Adrenal gland (tissue), 12 donors: Measurements from ENCODE around the gene ARHGAP30. TPM values are rescaled to one million over a fixed set of nuclear protein-coding genes. Genes with fewer than 3 reads are reported as not detected.

Experiments
- DNase-seq, 7 donors: peaks; one replicate each; pipeline ENCODE4 v3.0.0-alpha.2; 2019 to 2020
- H3K27ac ChIP-seq, 5 donors: fragments of 200-600 bp; sonication (generic) in 4 of 5; 1 replicate in 3 of 5; 2 replicates in 2 of 5; pipeline versions ENCODE4 v1.5.1 to v1.8.0; 2016 to 2020; ENCODE audit warnings: mild to moderate bottlenecking in 1 of 5
- H3K27me3 ChIP-seq: fragments of 200-600 bp; 2 replicates; pipeline ENCODE4 v1.8.0; 2021
- H3K36me3 ChIP-seq, 2 donors: fragments of 200-600 bp; replicated peaks in 1 of 2; 1 replicate in 1 of 2; 2 replicates in 1 of 2; pipeline versions ENCODE4 v1.5.1 to v1.8.0; 2018 to 2022
- H3K4me1 ChIP-seq, 2 donors: fragments of 200-600 bp; replicated peaks in 1 of 2; 1 replicate in 1 of 2; 2 replicates in 1 of 2; pipeline versions ENCODE4 v1.5.1 to v1.8.0; 2018 to 2021
- H3K4me3 ChIP-seq, 4 donors: fragments of 200-600 bp; sonication (generic) in 3 of 4; one replicate each; pipeline ENCODE4 v1.5.1; 2016 to 2018
- H3K9me3 ChIP-seq, 3 donors: fragments of 200-600 bp; sonication (generic) in 1 of 3; replicated peaks in 1 of 3; 1 replicate in 2 of 3; 2 replicates in 1 of 3; pipeline versions ENCODE4 v1.5.1 to v1.8.0; 2016 to 2021
- CTCF ChIP-seq, 6 experiments: fragments of 450-650 bp in 4 of 6; fragments of 200-600 bp in 2 of 6; sonication (generic) in 1 of 6; IDR thresholded peaks; 1 replicate in 5 of 6; 2 replicates in 1 of 6; pipeline versions ENCODE4 v1.5.1 to v1.8.0; 2016 to 2021; ENCODE audit warnings: antibody characterized with exemption in 6 of 6, mild to moderate bottlenecking in 2 of 6, moderate library complexity in 1 of 6
- POLR2A ChIP-seq, 2 donors: fragments of 450-650 bp; IDR thresholded peaks; one replicate each; pipeline ENCODE4 v1.6.1; 2017; ENCODE audit warnings: antibody characterized with exemption in 2 of 2, mild to moderate bottlenecking in 2 of 2, moderate library complexity in 1 of 2
- WGBS, 4 donors: extraction: QIAGEN DNeasy Blood & Tissue Kit in 2 of 4; methylation state at CpG; one replicate each; pipeline versions ENCODE4 v1.1.5 to v1.1.7; 2013 to 2017; 5-methylcytosine and 5-hydroxymethylcytosine counted together
- intact Hi-C, 2 donors: fragments of 100-400 bp; cut with DNase I; formaldehyde crosslinking; loops; one replicate each; pipeline versions ENCODE4 v1.14.1 to v1.15.0; 2022 to 2023
- polyA plus RNA-seq, 3 donors: library from polyadenylated mRNA; stranded (reverse); fragments of 200-250 nt in 2 of 3; fragments of 350-450 nt in 1 of 3; fragmentation: Illumina TruSeq in 1 of 3; extraction: RNeasy Lipid Tissue Mini Kit (QIAGEN cat#74804) in 1 of 3; gene quantifications; one replicate each; pipeline ENCODE4 v1.2.3, GENCODE V29; 2013 to 2014
- total RNA-seq, 9 donors: library from RNA; depleted of rRNA in 4 of 9; stranded (reverse); fragments of >200 nt in 4 of 9; fragments of 120-200 nt in 1 of 9; fragmentation: NEBNext Ultra II Directional in 1 of 9; extraction: Animal tissue kit (Norgen Biotek cat#: 25700) in 1 of 9; gene quantifications; one replicate each; pipeline versions ENCODE4 v1.1.0 to v1.2.4, GENCODE V29; 2013 to 2023
- donor health status: healthy with polysubstance abuse.
- donor health status: Bipolar disorder and iron deficiency.
- donor health status: DM: yes; HTN: yes; CAD: no.
- donor health status: DM: no; HTN: no; CAD: no.
- donor health status: DM: no; HTN: no; CAD: no.
- donor health status: DM: yes; HTN: yes; CAD: no.

Gene ARHGAP30
- total and polyA plus RNA-seq, 12 donors = 0.89 to 17.5 (median 9.9) TPM

GRCh38 chr1:161046605-161047228 lies 23.0 kb downstream of the ARHGAP30 start:
- intact Hi-C loops = no loop called here
- H3K4me1 ChIP-seq = peaks cover 10 to 11% of the 10 kb centered on the region in 2 donors
- peaks cover 0 to 24% of the 10 kb centered on the region in 2 donors for H3K36me3 ChIP-seq
- H3K9me3 ChIP-seq = no peaks in the 10 kb centered on the region
- peak overlapping the region in 2 of 4 donors; percentile 85 to 89 for H3K4me3 ChIP-seq
- no peak for DNase-seq
- peak overlapping the region in 3 of 5 donors; percentile 86 to 96 (median 94) for H3K27ac ChIP-seq
- TF ChIP-seq CTCF (IDR thresholded peaks at IDR 0.05) (no peak), POLR2A (IDR thresholded peaks at IDR 0.05) (no peak)
- no peaks in the 10 kb centered on the region for H3K27me3 ChIP-seq
- 57 to 68% (median 58%) methylated on average over 2 of the region's 2 CpGs for WGBS, 4 donors

GRCh38 chr1:161045736-161046604 lies 23.7 kb downstream of the ARHGAP30 start, which contains the start of gene USF1:
Gene USF1, minus strand, starts transcription at chr1:161045977. Its CDS starts 2,702 bp downstream, at chr1:161043275.
- Histone ChIP-seq H3K4me3 (peak within 1 kb of the TSS; percentile 31 to 94 (median 87)), H3K9me3 (no peaks in the 10 kb centered on the region), H3K36me3 (peaks cover 0 to 31% of the 10 kb centered on the region in 2 donors), H3K27me3 (no peaks in the 10 kb centered on the region), H3K4me1 (peaks cover 10 to 11% of the 10 kb centered on the region in 2 donors), H3K27ac (peak within 1 kb of the TSS; percentile 80 to 96 (median 87))
- peak; percentile 94 to 98 (median 94) for DNase-seq
- TF ChIP-seq CTCF (IDR thresholded peaks at IDR 0.05) (no peak), POLR2A (IDR thresholded peaks at IDR 0.05) (peak; percentile 72 to 89)
- 0% methylated on average over 21 to 29 of the region's 29 CpGs for WGBS, 4 donors
- intact Hi-C loops = no loop called here

- Histone ChIP-seq H3K27me3 (no peaks in the 10 kb centered on the region), H3K36me3 (peaks cover 0 to 34% of the 10 kb centered on the region in 2 donors), H3K27ac (peak overlapping the region; percentile 80 to 96 (median 87)), H3K4me3 (peak overlapping the region; percentile 31 to 94 (median 87)), H3K9me3 (no peaks in the 10 kb centered on the region), H3K4me1 (peaks cover 10 to 11% of the 10 kb centered on the region in 2 donors)
- DNase-seq = peak; percentile 62 to 94 (median 85)
- peak; percentile 39 to 66 for TF ChIP-seq POLR2A (IDR thresholded peaks at IDR 0.05)
- TF ChIP-seq CTCF (IDR thresholded peaks at IDR 0.05) = peak in 2 of 6 experiments; percentile 9
- intact Hi-C loops = no loop called here
- WGBS, 4 donors = 0 to 1% (median 1%) methylated on average over 27 to 48 of the region's 48 CpGs
These were observed 24.6 kb downstream of the ARHGAP30 start for GRCh38 chr1:161044908-161045735.
